ENCODE results near the gene PRKN.

Gene PRKN

DNA sequence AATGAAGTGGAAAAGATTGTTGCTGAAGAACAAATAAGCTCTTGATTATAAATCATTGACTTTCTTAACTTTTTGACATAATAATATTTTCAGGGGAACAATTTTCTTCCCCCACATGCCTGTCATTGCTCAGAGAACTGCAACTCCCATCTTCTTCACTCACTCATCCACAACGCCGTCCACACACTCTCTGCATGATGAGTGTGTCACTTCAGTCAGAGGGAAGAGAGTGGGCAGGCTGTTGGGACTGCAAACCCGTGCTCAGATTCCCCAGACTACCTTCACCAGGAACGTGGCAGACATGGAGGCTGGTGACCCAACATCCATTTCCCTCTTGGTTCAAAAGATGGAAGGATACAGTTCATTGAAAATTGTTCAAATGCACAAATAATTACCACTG is 650.8 kb downstream of the PRKN start:
- DNase-seq (ENCODE audit: low read depth in 2 of 2, low spot score in 1 of 2): no peak

GRCh38 chr6:162074641-162075275 is 652.8 kb downstream of the PRKN start:
- no peak for DNase-seq (ENCODE audit: low read depth in 2 of 2, low spot score in 1 of 2)

- no peak for DNase-seq (ENCODE audit: low read depth in 2 of 2, low spot score in 1 of 2)
Observed at GRCh38 chr6:162070639-162071038, 656.9 kb downstream of the PRKN start.

DNA sequence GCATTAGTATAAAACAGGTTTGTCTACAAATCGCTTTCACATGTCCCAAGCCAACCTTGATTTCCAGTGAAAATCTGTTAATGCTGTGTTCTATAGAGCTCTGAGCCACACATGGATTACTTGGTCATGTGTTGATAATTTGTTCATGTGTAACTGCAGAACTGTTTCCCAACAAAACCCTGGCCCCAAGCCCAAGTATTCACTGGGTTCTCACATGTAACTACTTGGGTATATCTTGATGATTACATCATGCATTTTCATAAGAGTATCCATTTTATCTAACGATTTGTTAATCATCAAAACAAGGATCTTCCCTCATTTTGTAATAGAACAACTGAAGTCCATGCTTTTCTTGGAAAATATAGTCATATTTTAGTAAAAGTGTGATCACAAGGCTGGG is 657.6 kb downstream of the PRKN start:
- DNase-seq (ENCODE audit: low read depth in 2 of 2, low spot score in 1 of 2): no peak

GRCh38 chr6:162068340-162068739 is 659.2 kb downstream of the PRKN start:
- DNase-seq (ENCODE audit: low read depth in 2 of 2, low spot score in 1 of 2): no peak

GRCh38 chr6:162063666-162064065 is 663.9 kb downstream of the PRKN start:
- DNase-seq (ENCODE audit: low read depth in 2 of 2, low spot score in 1 of 2): no peak

GRCh38 chr6:162058281-162058875 is 669.2 kb downstream of the PRKN start:
- no peak for DNase-seq (ENCODE audit: low read depth in 2 of 2, low spot score in 1 of 2)

DNA sequence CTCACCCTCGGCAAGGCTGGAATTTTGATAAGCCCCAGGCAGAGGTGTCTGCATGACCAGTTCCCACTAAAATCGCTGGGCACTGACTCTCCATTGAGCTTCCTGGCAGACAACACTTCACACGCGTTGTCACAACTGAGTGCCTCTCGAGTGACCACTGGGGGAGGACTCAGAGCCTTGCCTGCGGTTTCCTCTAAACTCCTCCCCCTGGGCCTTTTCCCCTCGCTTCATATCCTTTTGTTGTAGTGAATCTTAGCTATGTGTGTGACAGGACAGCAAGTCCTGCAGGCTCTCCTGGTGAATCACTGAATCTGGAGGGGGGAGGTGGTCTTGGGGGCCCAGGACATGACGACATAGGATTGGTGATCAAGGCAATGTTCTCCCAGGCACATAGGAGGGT is 670.8 kb downstream of the PRKN start:
- no peak for DNase-seq (ENCODE audit: low read depth in 2 of 2, low spot score in 1 of 2)

DNA sequence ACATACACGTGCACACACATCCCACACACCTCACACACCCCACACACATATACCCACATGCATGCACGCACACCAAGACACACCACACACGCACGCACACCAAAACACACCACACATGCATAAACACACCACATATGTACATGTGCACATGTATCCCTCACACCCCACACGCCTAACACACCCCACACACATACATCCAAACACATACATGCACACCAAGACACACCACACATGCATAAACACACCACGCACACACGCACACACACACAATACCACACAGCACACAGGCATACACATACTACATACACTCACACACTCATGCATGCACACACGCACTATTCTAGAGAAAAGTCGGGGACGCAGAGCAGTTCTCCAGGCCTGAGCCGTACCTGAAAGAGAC is 671.5 kb downstream of the PRKN start:
- DNase-seq (ENCODE audit: low read depth in 2 of 2, low spot score in 1 of 2): no peak

GRCh38 chr6:162055365-162055764 is 672.2 kb downstream of the PRKN start:
- DNase-seq (ENCODE audit: low read depth in 2 of 2, low spot score in 1 of 2): no peak

DNA sequence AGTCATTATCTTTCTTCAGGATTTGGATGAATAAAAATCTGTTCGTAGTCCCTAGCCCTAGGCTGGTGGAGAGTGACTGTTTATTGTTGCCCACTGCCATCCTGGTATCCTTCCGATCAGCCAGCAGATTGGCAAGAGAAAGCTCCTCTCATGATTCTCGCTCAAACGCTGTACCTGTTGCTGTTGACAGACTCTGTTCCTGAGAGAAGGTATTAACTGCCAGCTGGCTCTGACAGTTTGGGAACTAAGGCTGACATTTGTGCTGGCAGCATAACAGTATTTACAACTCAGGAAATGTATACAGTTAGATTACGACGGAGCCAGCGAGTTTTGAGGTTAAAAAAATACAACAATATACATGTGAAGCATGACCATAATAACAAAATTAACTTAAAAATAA is 674.5 kb downstream of the PRKN start:
- no peak for DNase-seq (ENCODE audit: low read depth in 2 of 2, low spot score in 1 of 2)

DNA sequence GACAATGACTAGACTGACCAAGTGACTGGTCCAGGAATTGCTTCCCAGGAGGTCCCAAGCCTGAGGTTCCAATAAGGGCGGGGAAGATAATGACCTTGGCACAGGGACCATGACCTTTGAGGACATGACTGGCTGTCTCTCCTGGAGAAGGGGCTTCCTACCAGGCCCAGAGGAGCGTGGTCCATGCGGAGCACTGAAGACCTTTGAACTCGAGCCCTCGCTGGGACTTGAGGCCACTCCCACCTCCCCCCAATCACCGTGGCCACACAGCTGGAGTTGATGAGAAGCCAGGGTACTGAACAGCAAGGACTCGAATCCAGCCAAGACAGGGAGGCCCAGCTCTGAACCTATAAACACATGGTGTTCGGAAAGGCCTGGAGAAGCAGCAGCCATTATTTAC is 677.0 kb downstream of the PRKN start:
- no peak for DNase-seq (ENCODE audit: low read depth in 2 of 2, low spot score in 1 of 2)

DNA sequence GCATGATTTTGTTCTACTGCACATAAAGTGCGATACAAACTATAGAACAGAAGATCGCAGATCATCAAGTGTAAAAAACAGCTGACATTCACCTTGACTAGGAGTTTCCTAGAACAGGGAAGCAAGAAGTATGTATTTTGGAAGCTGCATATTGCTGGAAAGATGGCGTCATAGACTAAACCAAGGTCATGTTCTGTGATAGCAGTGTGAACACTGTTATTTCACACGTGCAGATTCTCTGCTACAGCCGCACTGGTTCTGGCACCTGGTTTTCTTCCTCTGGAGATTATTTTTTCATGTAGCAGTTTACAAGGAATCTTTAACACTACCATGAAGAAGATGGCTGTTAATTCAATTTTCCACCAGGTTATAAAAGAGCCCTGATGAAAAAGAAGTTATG is 681.2 kb downstream of the PRKN start:
- no peak for DNase-seq (ENCODE audit: low read depth in 2 of 2, low spot score in 1 of 2)

- no peak for DNase-seq (ENCODE audit: low read depth in 2 of 2, low spot score in 1 of 2)
Observed at GRCh38 chr6:162032620-162033019, 694.9 kb downstream of the PRKN start.

DNA sequence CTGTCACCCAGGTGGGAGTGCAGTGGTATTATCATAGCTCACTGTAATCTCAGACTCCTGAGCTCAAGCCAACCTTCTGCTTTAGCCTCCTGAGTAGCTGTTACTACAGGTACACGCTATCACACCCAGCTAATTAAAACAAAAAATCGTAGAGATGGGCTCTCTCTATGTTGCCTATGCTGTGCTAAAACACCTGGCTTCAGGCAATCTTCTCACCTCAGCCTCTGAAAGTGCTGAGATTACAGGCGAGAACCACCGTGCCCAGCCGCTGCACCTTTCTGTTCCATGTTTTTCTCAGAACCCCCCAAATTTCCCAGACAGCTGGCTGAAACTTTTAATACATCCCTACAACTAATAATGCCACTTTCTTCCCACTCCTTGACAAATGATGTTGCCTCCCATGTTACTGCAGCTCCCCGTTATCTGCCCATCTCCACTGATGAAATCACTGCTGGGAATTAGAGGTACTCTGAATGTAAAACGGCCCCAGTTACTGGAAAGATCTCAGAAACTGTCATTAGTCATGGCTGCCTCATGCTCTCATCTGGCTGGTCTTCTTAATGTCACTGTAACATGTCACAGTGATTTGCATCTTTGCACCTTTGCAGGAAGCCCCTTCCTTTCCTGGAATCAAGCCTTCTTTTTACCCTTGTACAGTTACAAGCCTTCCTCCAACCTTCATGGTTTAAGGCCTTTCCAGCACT is 697.5 kb downstream of the PRKN start:
- no peak for DNase-seq (ENCODE audit: low read depth in 2 of 2, low spot score in 1 of 2)

- DNase-seq (ENCODE audit: low read depth in 2 of 2, low spot score in 1 of 2): no peak
Observed at GRCh38 chr6:162026843-162027242, 700.7 kb downstream of the PRKN start.

DNA sequence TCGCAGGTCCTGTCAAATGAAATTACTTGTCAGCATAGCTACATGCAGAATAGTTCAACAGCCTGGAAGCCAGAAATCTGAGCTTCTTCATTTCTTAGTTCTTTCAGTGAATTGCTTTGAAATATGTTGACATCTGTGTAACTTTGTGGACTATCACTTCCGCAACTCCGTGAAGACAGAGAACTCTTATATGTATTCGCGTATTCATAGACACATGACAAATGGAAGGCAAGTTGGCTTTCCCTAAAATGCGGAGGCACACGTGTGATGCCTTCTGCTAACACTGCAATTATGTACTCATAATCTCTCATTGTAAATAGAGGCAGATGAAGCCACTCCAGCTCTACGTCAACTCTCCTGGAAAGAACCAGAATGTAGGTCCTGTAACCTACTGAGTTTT is 701.5 kb downstream of the PRKN start:
- no peak for DNase-seq (ENCODE audit: low read depth in 2 of 2, low spot score in 1 of 2)

DNA sequence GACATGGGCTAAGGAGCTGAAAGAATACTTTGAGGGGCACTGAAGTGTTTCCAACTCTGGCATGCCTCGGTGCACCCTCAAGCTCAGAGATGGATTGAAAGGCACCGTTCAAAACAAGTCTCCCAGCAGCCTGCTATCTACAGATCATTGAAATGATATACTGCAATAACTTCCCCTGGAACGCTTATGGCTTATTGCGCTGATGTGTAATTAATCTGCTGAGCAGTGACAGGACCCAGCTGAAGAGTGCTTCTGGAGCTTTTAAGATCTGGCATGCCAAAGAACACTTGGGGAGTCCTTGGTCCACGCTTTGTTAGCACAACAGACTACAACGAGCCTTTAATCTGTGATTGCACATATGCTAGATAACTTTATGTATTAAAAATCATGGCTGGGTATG is 708.2 kb downstream of the PRKN start:
- DNase-seq (ENCODE audit: low read depth in 2 of 2, low spot score in 1 of 2): no peak

GRCh38 chr6:162017536-162017935 is 710.0 kb downstream of the PRKN start:
- DNase-seq (ENCODE audit: low read depth in 2 of 2, low spot score in 1 of 2): no peak

DNA sequence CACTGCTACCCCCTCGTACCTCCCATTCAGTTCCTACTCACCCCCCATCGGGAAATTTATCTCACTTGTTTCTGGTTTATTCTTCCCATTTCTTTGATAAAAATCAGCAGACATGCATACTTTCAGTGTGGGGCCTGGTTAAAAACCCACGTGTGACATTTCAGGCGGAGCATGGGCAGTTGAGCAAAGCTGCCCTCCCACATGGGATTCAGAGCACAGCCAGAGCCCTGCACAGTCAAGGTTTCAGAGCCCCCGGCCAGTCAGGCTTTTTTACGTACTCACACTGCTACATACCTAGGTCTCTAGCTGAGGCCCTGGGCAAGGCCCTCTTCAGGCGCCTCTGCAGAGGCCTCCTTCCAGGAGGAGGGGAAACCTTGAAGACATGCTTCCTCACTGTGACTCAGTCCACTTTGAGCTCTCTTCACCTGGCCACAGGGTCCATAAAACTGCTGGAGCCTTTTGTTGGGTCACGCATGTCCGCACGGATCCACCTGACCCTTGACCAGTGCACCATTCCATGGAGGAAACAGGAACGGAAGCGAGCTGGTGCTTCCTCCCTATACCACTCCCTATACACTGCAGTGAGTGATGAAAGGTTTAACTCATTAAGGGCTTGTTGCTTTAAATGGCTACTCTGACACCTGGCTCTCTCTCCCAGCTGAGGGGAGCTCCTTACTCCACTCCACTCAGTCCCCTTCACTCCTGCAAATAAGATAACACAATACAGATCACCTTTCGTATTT is 713.3 kb downstream of the PRKN start:
- no peak for DNase-seq (ENCODE audit: low read depth in 2 of 2, low spot score in 1 of 2)

GRCh38 chr6:162005372-162005771 is 722.2 kb downstream of the PRKN start:
- DNase-seq (ENCODE audit: low read depth in 2 of 2, low spot score in 1 of 2): no peak

DNA sequence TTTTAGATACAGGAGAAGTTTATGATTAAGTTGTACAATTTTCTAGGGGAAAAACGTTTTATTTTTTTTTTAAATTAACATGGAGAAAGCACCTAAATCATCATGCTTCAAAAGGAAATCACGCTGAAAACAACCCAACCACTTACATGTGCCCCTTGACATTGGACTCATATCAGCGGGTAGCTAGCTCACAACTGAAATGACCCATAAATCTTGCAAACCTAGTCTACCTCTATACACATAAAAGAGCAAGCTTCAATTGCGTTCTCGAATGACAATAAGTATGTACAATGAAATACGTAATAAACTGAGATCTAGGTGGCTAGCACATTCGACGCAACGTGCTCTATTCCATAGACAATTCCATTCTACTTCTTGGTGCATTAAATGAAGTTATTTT is 730.8 kb downstream of the PRKN start:
- no peak for DNase-seq (ENCODE audit: low read depth in 2 of 2, low spot score in 1 of 2)

Data from stimulated activated CD8-positive, alpha-beta memory T cell treated with anti-CD3 and anti-CD28 coated beads, Interleukin-4, amount 100 ng/mL, for 1 hour (primary cell).